Skin of body (tissue), 2 donors: Measurements from ENCODE around the gene COX7C. TPM values are rescaled to one million over a fixed set of nuclear protein-coding genes. Genes with fewer than 3 reads are reported as not detected.
A peak's percentile ranks its signal among the peaks of the same experiment; 100 is the strongest.
"Not testable (repeated sequence)": the region's sequence is repeated elsewhere in the genome, so short reads cannot be mapped to it uniquely, and the experiment has no call there.

Experiments used
- DNase-seq: peaks from one replicate; lab custom pipeline; 2025; lab: John Stamatoyannopoulos, UW
- total RNA-seq: library from RNA; depleted of rRNA; stranded (reverse); fragments of >200 nt; gene quantifications from one replicate; pipeline ENCODE4 v1.2.3, GENCODE V29; 2014

The COX7C gene
- total RNA-seq: 252 TPM

GRCh38 chr5:86617756-86618576 lies at the start of gene COX7C:
Gene COX7C (plus strand): TSS chr5:86617941. CDS start chr5:86618056, 115 bp downstream.
- DNase-seq: peak; percentile 98

- DNase-seq: not testable (repeated sequence)
These were observed 48.0 kb upstream of the COX7C start for GRCh38 chr5:86569522-86570426.

- no peak for DNase-seq
These were observed 47.2 kb upstream of the COX7C start for GRCh38 chr5:86570427-86571083.

GRCh38 chr5:86571109-86571508 lies 46.6 kb upstream of the COX7C start:
- not testable (repeated sequence) for DNase-seq

- DNase-seq: no peak
These were observed 44.8 kb upstream of the COX7C start for GRCh38 chr5:86572825-86573517.

GRCh38 chr5:86579502-86579901 lies 38.2 kb upstream of the COX7C start:
- DNase-seq: no peak

GRCh38 chr5:86596476-86596875 lies 21.3 kb upstream of the COX7C start:
- no peak for DNase-seq

GRCh38 chr5:86605881-86606280 lies 11.9 kb upstream of the COX7C start:
- DNase-seq: no peak

- DNase-seq: no peak
These were observed 4.3 kb upstream of the COX7C start for GRCh38 chr5:86613455-86613854.

GRCh38 chr5:86617309-86617755 lies 409 bp upstream of the COX7C start:
- DNase-seq: no peak

- no peak for DNase-seq
These were observed 6.2 kb downstream of the COX7C start for GRCh38 chr5:86623785-86624483.

GRCh38 chr5:86625148-86625547 lies 7.4 kb downstream of the COX7C start:
- no peak for DNase-seq

- no peak for DNase-seq
These were observed 8.4 kb downstream of the COX7C start for GRCh38 chr5:86626149-86626548.

- no peak for DNase-seq
These were observed 13.4 kb downstream of the COX7C start for GRCh38 chr5:86631165-86631564.

- no peak for DNase-seq
These were observed 23.3 kb downstream of the COX7C start for GRCh38 chr5:86640998-86641397.

GRCh38 chr5:86644843-86645242 lies 27.1 kb downstream of the COX7C start:
- no peak for DNase-seq

- no peak for DNase-seq
These were observed 28.1 kb downstream of the COX7C start for GRCh38 chr5:86645885-86646284.

- no peak for DNase-seq
These were observed 28.9 kb downstream of the COX7C start for GRCh38 chr5:86646671-86647070.

GRCh38 chr5:86649832-86650505 lies 32.2 kb downstream of the COX7C start:
- DNase-seq: no peak

GRCh38 chr5:86660771-86661170 lies 43.0 kb downstream of the COX7C start:
- DNase-seq: not testable (repeated sequence)
